Activated naive CD4-positive, alpha-beta T cell treated with Interleukin-2 at 50 U/mL for 16 hours (primary cell): Measurements from ENCODE around the gene HSPA4L.

Experiments used
- DNase-seq: peaks from one replicate; pipeline ENCODE4 v3.0.0-alpha.2; 2020

HSPA4L gene

GRCh38 chr4:127870688-127871087 is 88.6 kb downstream of the HSPA4L start:
- no peak for DNase-seq

GRCh38 chr4:127875791-127876190 is 93.7 kb downstream of the HSPA4L start:
- no peak for DNase-seq

- peak; percentile 94 for DNase-seq
Observed at GRCh38 chr4:127880763-127881562, 98.8 kb downstream of the HSPA4L start, which contains the start of gene PLK4. Gene PLK4 (plus strand): TSS chr4:127880893. CDS start chr4:127881135, 242 bp downstream.

DNA sequence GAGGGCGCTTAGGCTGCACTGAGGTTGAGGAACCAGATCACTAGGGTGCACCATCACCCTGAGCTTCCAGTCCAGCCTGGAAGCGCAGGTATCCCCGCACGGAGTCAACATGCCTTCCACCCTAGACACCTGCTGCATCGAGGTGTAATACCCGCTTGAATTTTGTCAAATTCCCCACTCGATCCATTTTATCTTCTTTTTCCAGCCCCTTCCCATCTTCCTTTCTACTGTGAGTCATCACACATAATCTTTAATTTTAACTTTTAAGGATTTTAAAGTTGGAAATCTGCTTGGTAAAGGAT is 99.4 kb downstream of the HSPA4L start:
- no peak for DNase-seq

GRCh38 chr4:127888559-127888958 is 106.4 kb downstream of the HSPA4L start:
- no peak for DNase-seq

GRCh38 chr4:127889903-127890302 is 107.8 kb downstream of the HSPA4L start:
- no peak for DNase-seq
